ENCODE data around the gene STC2. TPM values are rescaled to one million over a fixed set of nuclear protein-coding genes. Genes with fewer than 3 reads are reported as not detected.
"Not testable (repeated sequence)": the region's sequence is repeated elsewhere in the genome, so short reads cannot be mapped to it uniquely, and the experiment has no call there.

The STC2 gene
- total RNA-seq = 100 to 1,000 TPM in 1 of 4 donors, 10 to 100 TPM in 3; 72.4 to 130 (median 78.1) TPM

- intact Hi-C loops (cut with DNase I) = loop anchor here (5.0 kb wide), 1 partner anchor 144 kb away; no protein-coding TSS in a partner anchor
- under 1% methylated on average over 37 of the region's 72 CpGs for WGBS
- peaks cover 45 to 77% (median 67%) of the 10 kb centered on the region in 4 donors for H3K4me1 ChIP-seq
- H3K9me3 ChIP-seq = no peaks in the 10 kb centered on the region
- H3K4me3 ChIP-seq = peak within 1 kb of the TSS; percentile 45 to 64 (median 57)
- peak within 1 kb of the TSS; percentile 57 to 83 (median 62) for H3K27ac ChIP-seq (replicated peaks in 1 of 4)
- no peaks in the 10 kb centered on the region for H3K36me3 ChIP-seq
- peaks cover 4 to 47% (median 10%) of the 10 kb centered on the region in 4 donors for H3K27me3 ChIP-seq
- DNase-seq (ENCODE audit: extremely low spot score) = no peak
- TF ChIP-seq EP300 (IDR thresholded peaks at IDR 0.05) (no peak), POLR2A (IDR thresholded peaks at IDR 0.05; ENCODE audit: low read depth) (peak; percentile 19), POLR2AphosphoS5 (IDR thresholded peaks at IDR 0.05) (peak; percentile 61 to 84), CTCF (IDR thresholded peaks at IDR 0.05) (no peak)
Observed at GRCh38 chr5:173327948-173328843, at the start of gene STC2. Gene STC2 (minus strand): TSS chr5:173328414. CDS start chr5:173328193, 221 bp downstream.

GRCh38 chr5:173371400-173371799 lies 43.2 kb upstream of the STC2 start:
- H3K27ac ChIP-seq (replicated peaks in 1 of 4) = no peak overlapping the region
- intact Hi-C loops (cut with DNase I) = no loop called here
- no peak for DNase-seq (ENCODE audit: extremely low spot score)
- 81% methylated on average over 2 of the region's 2 CpGs for WGBS
- no peaks in the 10 kb centered on the region for H3K36me3 ChIP-seq
- H3K4me1 ChIP-seq = no peaks in the 10 kb centered on the region
- TF ChIP-seq EP300 (IDR thresholded peaks at IDR 0.05) = no peak
- TF ChIP-seq CTCF (IDR thresholded peaks at IDR 0.05) = no peak
- no peak for TF ChIP-seq POLR2A (IDR thresholded peaks at IDR 0.05; ENCODE audit: low read depth)
- TF ChIP-seq POLR2AphosphoS5 (IDR thresholded peaks at IDR 0.05) = no peak
- peaks cover 0 to 13% (median 4%) of the 10 kb centered on the region in 4 donors for H3K9me3 ChIP-seq
- no peak overlapping the region for H3K4me3 ChIP-seq
- no peaks in the 10 kb centered on the region for H3K27me3 ChIP-seq

- WGBS = 90% methylated on average over 1 of the region's 1 CpG
- intact Hi-C loops (cut with DNase I); H3K36me3 ChIP-seq; H3K27me3 ChIP-seq; H3K4me3 ChIP-seq; H3K4me1 ChIP-seq; H3K27ac ChIP-seq (replicated peaks in 1 of 4); DNase-seq (ENCODE audit: extremely low spot score): not testable (repeated sequence)
- H3K9me3 ChIP-seq = peaks cover 0 to 17% (median 11%) of the 10 kb centered on the region in 4 donors
Observed at GRCh38 chr5:173363406-173363805, 35.2 kb upstream of the STC2 start.

GRCh38 chr5:173355561-173355960 lies 27.3 kb upstream of the STC2 start:
- TF ChIP-seq POLR2AphosphoS5 (IDR thresholded peaks at IDR 0.05) = no peak
- TF ChIP-seq POLR2A (IDR thresholded peaks at IDR 0.05; ENCODE audit: low read depth) = no peak
- no peak for TF ChIP-seq EP300 (IDR thresholded peaks at IDR 0.05)
- H3K4me3 ChIP-seq = no peak overlapping the region
- H3K27ac ChIP-seq (replicated peaks in 1 of 4) = no peak overlapping the region
- H3K4me1 ChIP-seq = peaks cover 0 to 15% (median 0%) of the 10 kb centered on the region in 4 donors
- 57% methylated on average over 5 of the region's 5 CpGs for WGBS
- H3K27me3 ChIP-seq = no peaks in the 10 kb centered on the region
- DNase-seq (ENCODE audit: extremely low spot score) = no peak
- no peaks in the 10 kb centered on the region for H3K36me3 ChIP-seq
- intact Hi-C loops (cut with DNase I) = no loop called here
- no peaks in the 10 kb centered on the region for H3K9me3 ChIP-seq

GRCh38 chr5:173354645-173355044 lies 26.4 kb upstream of the STC2 start:
- DNase-seq (ENCODE audit: extremely low spot score) = no peak
- no peak overlapping the region for H3K4me3 ChIP-seq
- H3K9me3 ChIP-seq = peaks cover 0 to 2% (median under 1%) of the 10 kb centered on the region in 4 donors
- intact Hi-C loops (cut with DNase I) = no loop called here
- H3K36me3 ChIP-seq = no peaks in the 10 kb centered on the region
- WGBS = 97% methylated on average over 2 of the region's 2 CpGs
- no peaks in the 10 kb centered on the region for H3K27me3 ChIP-seq
- TF ChIP-seq EP300 (IDR thresholded peaks at IDR 0.05) (no peak), CTCF (IDR thresholded peaks at IDR 0.05) (no peak), POLR2AphosphoS5 (IDR thresholded peaks at IDR 0.05) (no peak), POLR2A (IDR thresholded peaks at IDR 0.05; ENCODE audit: low read depth) (no peak)
- H3K4me1 ChIP-seq = peaks cover 0 to 15% (median 0%) of the 10 kb centered on the region in 4 donors
- H3K27ac ChIP-seq (replicated peaks in 1 of 4) = no peak overlapping the region

All from esophagus muscularis mucosa (tissue), 4 donors.